SK-N-SH treated with all-trans-retinoic acid at 6 μM for 48 hours (cell line): ENCODE results near the gene PIBF1.

Experiments used
- ATAC-seq: fragments of 200-7000 bp; cut with Tn5 transposase; 3 replicates; pipeline ENCODE4 v1.9.1; 2020; ENCODE audit warnings: mild to moderate bottlenecking, moderate library complexity
- BACH2 ChIP-seq: fragments of 250-450 bp; sonication (Bioruptor Pico); IDR thresholded peaks from 2 replicates; pipeline ENCODE4 v1.9.0; 2021; ENCODE audit warnings: mild to moderate bottlenecking, borderline replicate concordance
- CREB5 ChIP-seq: fragments of 250-450 bp; sonication (Bioruptor Pico); IDR thresholded peaks from 2 replicates; pipeline ENCODE4 v1.5.1; 2020; ENCODE audit warnings: low read depth, mild to moderate bottlenecking, moderate library complexity
- CSDC2 ChIP-seq: fragments of 250-450 bp; sonication (Bioruptor Pico); IDR thresholded peaks from 2 replicates; pipeline ENCODE4 v1.5.0; 2020; ENCODE audit warnings: mild to moderate bottlenecking, moderate library complexity
- CSRNP3 ChIP-seq: fragments of 250-450 bp; sonication (Bioruptor Pico); IDR thresholded peaks from 2 replicates; pipeline ENCODE4 v1.5.1; 2021; ENCODE audit warnings: mild to moderate bottlenecking, moderate library complexity
- GLIS3 ChIP-seq: fragments of 250-450 bp; sonication (Bioruptor Pico); IDR thresholded peaks from 2 replicates; pipeline ENCODE4 v1.5.0; 2020; ENCODE audit warnings: mild to moderate bottlenecking, moderate library complexity
- OSR1 ChIP-seq: fragments of 250-450 bp; sonication (Bioruptor Pico); IDR thresholded peaks from 2 replicates; pipeline ENCODE4 v1.8.0; 2022; ENCODE audit warnings: moderate library complexity, mild to moderate bottlenecking, inconsistent platforms
- PPARA ChIP-seq: fragments of 250-450 bp; sonication (Bioruptor Pico); IDR thresholded peaks from 2 replicates; pipeline ENCODE4 v1.5.0; 2020; ENCODE audit warnings: mild to moderate bottlenecking, borderline replicate concordance
- TOX ChIP-seq: fragments of 250-450 bp; sonication (Bioruptor Pico); IDR thresholded peaks from 2 replicates; pipeline ENCODE4 v1.8.0; 2021; ENCODE audit warnings: mild to moderate bottlenecking, moderate library complexity, borderline replicate concordance
- TSHZ2 ChIP-seq: fragments of 250-450 bp; sonication (Bioruptor Pico); IDR thresholded peaks from 2 replicates; pipeline ENCODE4 v1.5.0; 2020; ENCODE audit warnings: mild to moderate bottlenecking, moderate library complexity
- ZC3H10 ChIP-seq: fragments of 250-450 bp; sonication (Bioruptor Pico); IDR thresholded peaks from 2 replicates; pipeline ENCODE4 v1.5.1; 2021; ENCODE audit warnings: mild to moderate bottlenecking, moderate library complexity
- ZFP3 ChIP-seq: fragments of 250-450 bp; sonication (Bioruptor Pico); IDR thresholded peaks from 2 replicates; pipeline ENCODE4 v1.5.0; 2020; ENCODE audit warnings: mild to moderate bottlenecking, moderate library complexity
- ZFP30 ChIP-seq: fragments of 450-650 bp; formaldehyde crosslinking; IDR thresholded peaks from 2 replicates; pipeline ENCODE4 v1.5.0; 2022; ENCODE audit warnings: mild to moderate bottlenecking, moderate library complexity
- ZNF565 ChIP-seq: fragments of 450-650 bp; formaldehyde crosslinking; conservative IDR thresholded peaks from 2 replicates; pipeline ENCODE4 v1.5.0; 2020; ENCODE audit warnings: low read depth, mild to moderate bottlenecking, moderate library complexity

The PIBF1 gene

GRCh38 chr13:73062468-73062867 lies 280.5 kb downstream of the PIBF1 start:
- ATAC-seq, result no peak
- no peak for TF ChIP-seq TOX (CRISPR knock-in tag)
- no peak for TF ChIP-seq CREB5 (CRISPR knock-in tag)
- TF ChIP-seq ZFP30, result no peak
- no peak for TF ChIP-seq ZC3H10

- ATAC-seq, result no peak
- TF ChIP-seq GLIS3 (no peak), TSHZ2 (CRISPR knock-in tag) (no peak), ZFP3 (CRISPR knock-in tag) (no peak), ZNF565 (CRISPR knock-in tag) (no peak), BACH2 (no peak), PPARA (CRISPR knock-in tag) (no peak), OSR1 (CRISPR knock-in tag) (no peak), CREB5 (CRISPR knock-in tag) (no peak), CSDC2 (no peak), CSRNP3 (no peak)
Measured at GRCh38 chr13:73063166-73063565, 281.2 kb downstream of the PIBF1 start.

GRCh38 chr13:73065036-73065435 lies 283.1 kb downstream of the PIBF1 start:
- ATAC-seq, result no peak
- no peak for TF ChIP-seq TOX (CRISPR knock-in tag)

DNA sequence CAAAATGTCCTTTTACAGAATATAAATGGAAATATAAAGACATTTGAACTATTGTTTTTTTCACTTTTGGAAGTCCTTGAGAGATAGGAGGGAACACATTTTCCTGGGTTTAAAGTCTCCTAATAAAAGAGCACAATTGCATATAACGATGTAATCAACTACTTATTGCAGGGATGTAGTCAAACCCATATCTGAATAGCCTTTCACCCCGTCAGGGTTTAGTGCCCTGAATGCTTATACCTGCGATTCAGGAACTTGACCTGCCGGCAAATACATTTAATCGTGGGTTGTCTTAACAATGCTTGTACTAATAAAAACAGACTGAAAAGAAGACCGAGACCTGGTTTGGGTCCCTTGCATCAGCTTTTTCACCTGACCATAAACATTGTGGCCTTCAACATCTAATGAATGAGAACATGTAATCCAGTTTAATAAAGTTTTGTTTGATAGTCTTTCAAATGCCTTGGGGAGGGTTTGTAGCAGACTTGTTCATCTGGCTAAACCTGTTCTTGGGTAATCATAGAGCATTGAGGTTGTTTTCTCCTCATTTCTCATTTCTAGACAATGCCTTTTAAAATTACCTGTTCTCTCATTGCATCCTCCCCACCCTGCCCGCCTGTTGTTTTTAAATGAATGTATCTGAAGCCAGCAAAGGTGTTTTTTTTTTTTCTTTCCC lies 283.9 kb downstream of the PIBF1 start:
- no peak for TF ChIP-seq ZC3H10
- ATAC-seq, result no peak
